OCI-LY3 (cell line): ENCODE measurements around the gene ACSS1.

Experiments used
- CTCF ChIP-seq: fragments of 200-600, 300-600 bp; sonication (generic); IDR thresholded peaks from 2 replicates; pipeline ENCODE4 v1.5.1; 2014; ENCODE audit warnings: antibody characterized with exemption, low read length, low read depth
- EZH2phosphoT487 ChIP-seq: fragments of 200-600 bp; shearing (Covaris generic); IDR thresholded peaks from 2 replicates; pipeline ENCODE4 v1.6.1; 2018; ENCODE audit warnings: antibody characterized with exemption, mixed run types, low read depth

- no peak for TF ChIP-seq CTCF
- TF ChIP-seq EZH2phosphoT487 = no peak
Measured at GRCh38 chr20:24968278-24968800, 89.6 kb downstream of the ACSS1 start.
